ENCODE measurements around the gene DPY19L1. TPM values are rescaled to one million over a fixed set of nuclear protein-coding genes. Genes with fewer than 3 reads are reported as not detected.

DPY19L1 gene
- total RNA-seq, 1 donor from 2014 or later, result 48.2 TPM

DNA sequence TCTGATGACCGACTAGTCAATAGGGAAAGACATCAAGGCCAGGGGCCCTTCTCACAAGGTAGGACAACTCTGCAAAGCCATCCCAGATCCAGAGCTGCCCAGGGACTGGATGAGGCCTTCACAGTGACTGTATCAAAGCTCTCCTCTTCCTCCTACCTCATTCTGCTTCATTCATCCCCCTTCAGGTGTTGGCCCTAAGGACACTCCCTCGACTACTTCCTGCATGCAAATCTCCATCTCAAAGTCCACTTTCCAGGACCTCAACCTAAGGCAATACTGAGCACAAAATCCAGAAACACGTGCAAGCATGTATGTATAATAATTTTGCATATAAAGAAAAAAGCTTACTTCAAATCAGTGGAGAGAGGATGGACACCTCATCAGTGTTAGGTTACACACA, 25.1 kb downstream of the DPY19L1 start:
- H3K4me3 Mint-ChIP-seq, result no peak overlapping the region
- no peak overlapping the region for H3K4me2 ChIP-seq
- no peaks in the 10 kb centered on the region for H4K20me1 ChIP-seq (ENCODE audit: low read depth)
- no peaks in the 10 kb centered on the region for H3K27me3 Mint-ChIP-seq (ENCODE audit: insufficient read depth, low read depth)
- H3K79me2 ChIP-seq (ENCODE audit: low read depth), result no peaks in the 10 kb centered on the region
- no peaks in the 10 kb centered on the region for H3K4me1 ChIP-seq
- peaks cover 31% of the 10 kb centered on the region for H3K36me3 Mint-ChIP-seq
- no peak for DNase-seq (ENCODE audit: low spot score)
- no peak overlapping the region for H3K4me3 ChIP-seq
- H3K9me3 Mint-ChIP-seq, result no peaks in the 10 kb centered on the region
- H3K36me3 ChIP-seq, result no peaks in the 10 kb centered on the region
- TF ChIP-seq CTCF (IDR thresholded peaks at IDR 0.05) (no peak), EZH2phosphoT487 (IDR thresholded peaks at IDR 0.05) (no peak), EZH2 (IDR thresholded peaks at IDR 0.05) (no peak)
- H3K27ac ChIP-seq, result no peak overlapping the region
- H3K9me3 ChIP-seq (ENCODE audit: low read depth), result no peaks in the 10 kb centered on the region
- no peaks in the 10 kb centered on the region for H3K27me3 ChIP-seq
- no peak overlapping the region for H2AFZ ChIP-seq (replicated peaks)
- H3K9ac ChIP-seq, result no peak overlapping the region
- H3K27ac Mint-ChIP-seq, result no peak overlapping the region
- no peaks in the 10 kb centered on the region for H3F3A ChIP-seq (ENCODE audit: low read depth)
- H3K4me1 Mint-ChIP-seq, result peaks cover 11% of the 10 kb centered on the region

GRCh38 chr7:35011085-35011484, 26.2 kb downstream of the DPY19L1 start:
- Mint-ChIP-seq H3K36me3 (peaks cover 25% of the 10 kb centered on the region), H3K27me3 (ENCODE audit: insufficient read depth, low read depth) (no peaks in the 10 kb centered on the region), H3K27ac (no peak overlapping the region), H3K9me3 (no peaks in the 10 kb centered on the region), H3K4me1 (peaks cover 13% of the 10 kb centered on the region), H3K4me3 (no peak overlapping the region)
- Histone ChIP-seq H3K9me3 (ENCODE audit: low read depth) (no peaks in the 10 kb centered on the region), H4K20me1 (ENCODE audit: low read depth) (no peaks in the 10 kb centered on the region), H3K4me3 (no peak overlapping the region), H3K9ac (no peak overlapping the region), H3K27ac (no peak overlapping the region), H2AFZ (replicated peaks) (no peak overlapping the region), H3F3A (ENCODE audit: low read depth) (no peaks in the 10 kb centered on the region), H3K27me3 (no peaks in the 10 kb centered on the region), H3K36me3 (no peaks in the 10 kb centered on the region), H3K4me2 (no peak overlapping the region), H3K4me1 (no peaks in the 10 kb centered on the region), H3K79me2 (ENCODE audit: low read depth) (no peaks in the 10 kb centered on the region)
- TF ChIP-seq CTCF (IDR thresholded peaks at IDR 0.05), result no peak
- TF ChIP-seq EZH2phosphoT487 (IDR thresholded peaks at IDR 0.05), result no peak
- no peak for TF ChIP-seq EZH2 (IDR thresholded peaks at IDR 0.05)
- DNase-seq (ENCODE audit: low spot score), result no peak

GRCh38 chr7:35007768-35008167, 29.5 kb downstream of the DPY19L1 start:
- H3K27ac ChIP-seq, result no peak overlapping the region
- H3K9me3 Mint-ChIP-seq, result no peaks in the 10 kb centered on the region
- H3K27me3 ChIP-seq, result no peaks in the 10 kb centered on the region
- H3K9me3 ChIP-seq (ENCODE audit: low read depth), result no peaks in the 10 kb centered on the region
- no peak overlapping the region for H3K9ac ChIP-seq
- no peaks in the 10 kb centered on the region for H3F3A ChIP-seq (ENCODE audit: low read depth)
- H3K36me3 ChIP-seq, result no peaks in the 10 kb centered on the region
- no peak overlapping the region for H2AFZ ChIP-seq (replicated peaks)
- no peak for DNase-seq (ENCODE audit: low spot score)
- H3K27me3 Mint-ChIP-seq (ENCODE audit: insufficient read depth, low read depth), result no peaks in the 10 kb centered on the region
- no peak overlapping the region for H3K4me3 ChIP-seq
- peaks cover 35% of the 10 kb centered on the region for H3K4me1 Mint-ChIP-seq
- no peaks in the 10 kb centered on the region for H4K20me1 ChIP-seq (ENCODE audit: low read depth)
- peak overlapping the region; percentile 1 for H3K27ac Mint-ChIP-seq
- H3K79me2 ChIP-seq (ENCODE audit: low read depth), result no peaks in the 10 kb centered on the region
- peaks cover 14% of the 10 kb centered on the region for H3K4me1 ChIP-seq
- TF ChIP-seq EZH2phosphoT487 (IDR thresholded peaks at IDR 0.05) (no peak), EZH2 (IDR thresholded peaks at IDR 0.05) (no peak), CTCF (IDR thresholded peaks at IDR 0.05) (no peak)
- H3K36me3 Mint-ChIP-seq, result peaks cover 23% of the 10 kb centered on the region
- H3K4me2 ChIP-seq, result no peak overlapping the region
- H3K4me3 Mint-ChIP-seq, result no peak overlapping the region
